Upper lobe of left lung (tissue), 6 donors: ENCODE measurements around the gene AQP5. TPM values are rescaled to one million over a fixed set of nuclear protein-coding genes. Genes with fewer than 3 reads are reported as not detected.

Source experiments
- ATAC-seq, 2 donors: fragments of 200-7000 bp; cut with Tn5 transposase; one replicate each; pipeline ENCODE4 v1.9.1; 2022; ENCODE audit warnings: mild to moderate bottlenecking in 2 of 2, moderate library complexity in 2 of 2; ENCODE audit not compliant: low FRiP score in 2 of 2
- DNase-seq, 2 donors: peaks; one replicate each; pipeline ENCODE4 v3.0.0-alpha.2; 2019 to 2020
- H3K27ac ChIP-seq, 4 donors: fragments of 200-600 bp; sonication (generic); one replicate each; pipeline ENCODE4 v1.5.1; 2016 to 2019
- H3K27me3 ChIP-seq, 4 donors: fragments of 200-600 bp; sonication (generic); one replicate each; pipeline ENCODE4 v1.5.1; 2017 to 2019
- H3K36me3 ChIP-seq, 4 donors: fragments of 200-600 bp; sonication (generic); one replicate each; pipeline ENCODE4 v1.5.1; 2016 to 2019
- H3K4me1 ChIP-seq, 4 donors: fragments of 200-600 bp; sonication (generic); one replicate each; pipeline ENCODE4 v1.5.1; 2018 to 2019
- H3K4me3 ChIP-seq, 4 donors: fragments of 200-600 bp; sonication (generic); one replicate each; pipeline ENCODE4 v1.5.1; 2017 to 2019; ENCODE audit warnings: mild to moderate bottlenecking in 2 of 4, moderate library complexity in 1 of 4
- H3K9me3 ChIP-seq, 4 donors: fragments of 200-600 bp; sonication (generic); one replicate each; pipeline ENCODE4 v1.5.1; 2018 to 2019
- CTCF ChIP-seq, 6 experiments: fragments of 450-650 bp in 4 of 6; fragments of 200-600 bp in 2 of 6; sonication (generic) in 2 of 6; IDR thresholded peaks; one replicate each; pipeline ENCODE4 v1.5.1; 2016 to 2019; ENCODE audit warnings: antibody characterized with exemption in 6 of 6
- EP300 ChIP-seq, 4 donors: sonication (generic); formaldehyde crosslinking; IDR thresholded peaks; one replicate each; pipeline ENCODE4 v1.5.1; 2017; ENCODE audit warnings: antibody characterized with exemption in 4 of 4, control low read depth in 2 of 4
- POLR2A ChIP-seq, 4 donors: fragments of 450-650 bp; IDR thresholded peaks; one replicate each; pipeline ENCODE4 v1.5.1; 2016 to 2017; ENCODE audit warnings: antibody characterized with exemption in 4 of 4, mild to moderate bottlenecking in 2 of 4
- POLR2AphosphoS5 ChIP-seq, 2 donors: sonication (generic); formaldehyde crosslinking; IDR thresholded peaks; one replicate each; pipeline ENCODE4 v1.5.1; 2017; ENCODE audit warnings: antibody characterized with exemption in 2 of 2
- WGBS, 2 donors: methylation state at CpG; one replicate each; pipeline ENCODE4 v1.1.5; 2017 to 2018; 5-methylcytosine and 5-hydroxymethylcytosine counted together
- total RNA-seq, 6 donors: library from RNA; depleted of rRNA in 4 of 6; stranded (reverse); fragments of >200 nt in 4 of 6; gene quantifications; one replicate each; pipeline versions ENCODE4 v1.1.0 to v1.2.1, GENCODE V29; 2016 to 2021
- donor health status: DM: no; HTN: no; CAD: no; lungs with moderate emphysema.
- donor health status: DM: no; HTN: yes; CAD: no; lungs with severe emphysema.

The AQP5 gene
- total RNA-seq, 6 donors from 2014 or later, result 7.3 to 36.6 (median 18.1) TPM

- H3K4me1 ChIP-seq, result peaks cover 0 to 11% (median 4%) of the 10 kb centered on the region in 4 donors
- WGBS, 2 donors, result 75 to 79% methylated on average over 5 of the region's 5 CpGs
- no peak for TF ChIP-seq CTCF (IDR thresholded peaks at IDR 0.05)
- no peak for TF ChIP-seq POLR2A (IDR thresholded peaks at IDR 0.05)
- TF ChIP-seq EP300 (IDR thresholded peaks at IDR 0.05), result no peak
- TF ChIP-seq POLR2AphosphoS5 (IDR thresholded peaks at IDR 0.05), result no peak
- no peaks in the 10 kb centered on the region for H3K27me3 ChIP-seq
- H3K4me3 ChIP-seq, result no peak overlapping the region
- H3K9me3 ChIP-seq, result no peaks in the 10 kb centered on the region
- H3K27ac ChIP-seq, result no peak overlapping the region
- DNase-seq, result no peak
- H3K36me3 ChIP-seq, result no peaks in the 10 kb centered on the region
- no peak for ATAC-seq
These were observed 43.9 kb upstream of the AQP5 start for GRCh38 chr12:49917788-49918173.

- ATAC-seq (peak in 1 of 2 donors; percentile 48), DNase-seq (no peak)
- H3K27me3 ChIP-seq, result no peaks in the 10 kb centered on the region
- whole genome bisulfite sequencing, 2 donors, result 45 to 48% methylated on average over 10 to 12 of the region's 12 CpGs
- TF ChIP-seq POLR2A (IDR thresholded peaks at IDR 0.05) (no peak), EP300 (IDR thresholded peaks at IDR 0.05) (no peak), POLR2AphosphoS5 (IDR thresholded peaks at IDR 0.05) (no peak)
- no peak overlapping the region for H3K27ac ChIP-seq
- H3K4me1 ChIP-seq, result peaks cover 0 to 11% (median 4%) of the 10 kb centered on the region in 4 donors
- no peaks in the 10 kb centered on the region for H3K9me3 ChIP-seq
- H3K36me3 ChIP-seq, result no peaks in the 10 kb centered on the region
- no peak overlapping the region for H3K4me3 ChIP-seq
These were observed 41.3 kb upstream of the AQP5 start for GRCh38 chr12:49920241-49920914.

DNA sequence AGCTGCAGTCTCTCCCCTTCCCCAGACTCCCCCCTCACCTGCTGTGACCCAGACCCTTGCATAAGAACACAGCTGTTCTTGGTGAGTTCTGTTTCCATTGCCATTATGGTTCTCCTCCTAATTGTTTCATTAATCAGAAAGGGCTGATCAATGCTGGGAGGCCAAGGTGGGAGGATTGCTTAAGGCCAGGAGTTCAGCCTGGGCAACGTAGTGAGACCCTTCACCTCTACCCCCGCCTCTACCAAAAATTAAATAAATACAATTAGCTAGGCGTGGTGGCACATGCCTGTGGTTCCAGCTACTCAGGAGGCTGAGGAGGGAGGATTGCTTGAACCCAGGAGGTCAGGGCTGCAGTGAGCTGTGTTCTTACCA, 40.8 kb upstream of the AQP5 start:
- 82 to 84% methylated on average over 3 of the region's 3 CpGs for WGBS, 2 donors
- H3K27ac ChIP-seq, result no peak overlapping the region
- no peaks in the 10 kb centered on the region for H3K36me3 ChIP-seq
- TF ChIP-seq POLR2A (IDR thresholded peaks at IDR 0.05) (no peak), EP300 (IDR thresholded peaks at IDR 0.05) (no peak), CTCF (IDR thresholded peaks at IDR 0.05) (no peak), POLR2AphosphoS5 (IDR thresholded peaks at IDR 0.05) (no peak)
- peaks cover 0 to 11% (median 4%) of the 10 kb centered on the region in 4 donors for H3K4me1 ChIP-seq
- no peaks in the 10 kb centered on the region for H3K9me3 ChIP-seq
- H3K27me3 ChIP-seq, result no peaks in the 10 kb centered on the region
- DNase-seq (no peak), ATAC-seq (no peak)
- no peak overlapping the region for H3K4me3 ChIP-seq

DNA sequence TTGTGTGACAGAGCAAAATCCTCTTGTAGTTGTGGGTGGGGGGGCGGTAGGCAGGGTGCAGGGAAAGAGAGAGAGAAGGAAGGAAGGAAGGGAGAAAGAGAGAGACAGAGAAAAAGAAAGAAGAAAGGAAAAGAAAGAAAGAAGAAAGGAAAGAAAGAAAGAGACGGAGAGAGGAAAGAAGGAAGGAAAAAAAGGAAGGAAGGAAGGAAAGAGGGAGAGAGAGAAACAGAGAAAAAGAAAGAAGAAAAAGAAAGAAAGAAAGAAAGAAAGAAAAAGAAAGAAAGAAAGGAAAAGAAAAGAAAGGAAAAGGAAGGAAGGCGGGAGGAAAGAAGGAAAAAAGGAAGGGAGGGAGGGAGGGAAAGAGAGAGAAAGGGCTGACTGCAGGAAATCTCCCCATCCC, 40.4 kb upstream of the AQP5 start:
- Histone ChIP-seq H3K36me3 (no peaks in the 10 kb centered on the region), H3K9me3 (no peaks in the 10 kb centered on the region), H3K27ac (no peak overlapping the region), H3K4me1 (peaks cover 0 to 11% (median 4%) of the 10 kb centered on the region in 4 donors), H3K27me3 (no peaks in the 10 kb centered on the region), H3K4me3 (no peak overlapping the region)
- WGBS, 2 donors, result 72 to 81% methylated on average over 3 of the region's 3 CpGs
- DNase-seq (no peak), ATAC-seq (no peak)
- no peak for TF ChIP-seq POLR2A (IDR thresholded peaks at IDR 0.05)
- TF ChIP-seq EP300 (IDR thresholded peaks at IDR 0.05), result no peak
- no peak for TF ChIP-seq POLR2AphosphoS5 (IDR thresholded peaks at IDR 0.05)
- no peak for TF ChIP-seq CTCF (IDR thresholded peaks at IDR 0.05)

GRCh38 chr12:49921936-49922335, 39.7 kb upstream of the AQP5 start:
- 72% methylated on average over 6 of the region's 6 CpGs for WGBS, 2 donors
- peaks cover 0 to 11% (median 4%) of the 10 kb centered on the region in 4 donors for H3K4me1 ChIP-seq
- H3K9me3 ChIP-seq, result no peaks in the 10 kb centered on the region
- no peaks in the 10 kb centered on the region for H3K36me3 ChIP-seq
- no peaks in the 10 kb centered on the region for H3K27me3 ChIP-seq
- DNase-seq, result no peak
- no peak for ATAC-seq
- no peak overlapping the region for H3K27ac ChIP-seq
- no peak overlapping the region for H3K4me3 ChIP-seq
- TF ChIP-seq POLR2AphosphoS5 (IDR thresholded peaks at IDR 0.05) (no peak), POLR2A (IDR thresholded peaks at IDR 0.05) (no peak), CTCF (IDR thresholded peaks at IDR 0.05) (no peak), EP300 (IDR thresholded peaks at IDR 0.05) (no peak)
